ENCODE data around the gene SEZ6.

Gene SEZ6

GRCh38 chr17:28917029-28917428, 88.8 kb downstream of the SEZ6 start:
- DNase-seq (ENCODE audit: low read depth), result no peak
- H3K4me3 ChIP-seq (ENCODE audit: low read depth, low read length), result no peak overlapping the region
- TF ChIP-seq, protein P1, sequence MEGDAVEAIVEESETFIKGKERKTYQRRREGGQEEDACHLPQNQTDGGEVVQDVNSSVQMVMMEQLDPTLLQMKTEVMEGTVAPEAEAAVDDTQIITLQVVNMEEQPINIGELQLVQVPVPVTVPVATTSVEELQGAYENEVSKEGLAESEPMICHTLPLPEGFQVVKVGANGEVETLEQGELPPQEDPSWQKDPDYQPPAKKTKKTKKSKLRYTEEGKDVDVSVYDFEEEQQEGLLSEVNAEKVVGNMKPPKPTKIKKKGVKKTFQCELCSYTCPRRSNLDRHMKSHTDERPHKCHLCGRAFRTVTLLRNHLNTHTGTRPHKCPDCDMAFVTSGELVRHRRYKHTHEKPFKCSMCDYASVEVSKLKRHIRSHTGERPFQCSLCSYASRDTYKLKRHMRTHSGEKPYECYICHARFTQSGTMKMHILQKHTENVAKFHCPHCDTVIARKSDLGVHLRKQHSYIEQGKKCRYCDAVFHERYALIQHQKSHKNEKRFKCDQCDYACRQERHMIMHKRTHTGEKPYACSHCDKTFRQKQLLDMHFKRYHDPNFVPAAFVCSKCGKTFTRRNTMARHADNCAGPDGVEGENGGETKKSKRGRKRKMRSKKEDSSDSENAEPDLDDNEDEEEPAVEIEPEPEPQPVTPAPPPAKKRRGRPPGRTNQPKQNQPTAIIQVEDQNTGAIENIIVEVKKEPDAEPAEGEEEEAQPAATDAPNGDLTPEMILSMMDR (IDR thresholded peaks at IDR 0.05; ENCODE audit: insufficient read depth, low read depth, low read length, missing control alignments), result no peak

DNA sequence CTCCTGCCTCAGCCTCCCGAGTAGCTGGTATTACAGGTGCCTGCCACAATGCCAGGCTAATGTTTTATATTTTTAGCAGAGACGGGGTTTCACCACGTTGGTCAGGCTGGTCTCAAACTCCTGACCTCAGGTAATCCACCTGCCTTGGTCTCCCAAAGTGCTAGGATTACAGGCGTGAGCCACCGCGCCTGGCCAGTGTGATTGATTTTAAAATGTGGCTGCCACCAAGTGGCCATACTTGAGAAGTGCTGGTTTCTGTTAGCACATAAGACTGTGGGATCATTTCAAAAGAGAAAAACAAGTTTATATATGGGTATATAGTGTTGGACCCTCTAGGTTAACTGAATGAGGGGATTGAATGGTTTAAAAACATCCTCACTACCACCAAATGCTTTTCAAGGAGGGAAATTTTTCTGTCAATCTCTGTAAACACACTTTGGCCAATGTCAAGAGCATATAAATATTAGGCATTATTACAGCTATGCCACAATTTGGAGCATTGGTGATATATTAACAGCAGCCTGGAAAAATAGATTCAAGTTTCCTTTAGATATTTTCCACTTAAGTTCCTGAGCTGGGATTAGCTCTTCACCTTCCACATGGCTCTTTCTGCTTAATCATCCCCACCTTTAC, 89.4 kb downstream of the SEZ6 start:
- DNase-seq (ENCODE audit: low read depth), result peak; percentile 64
- TF ChIP-seq, protein P1 (IDR thresholded peaks at IDR 0.05; ENCODE audit: insufficient read depth, low read depth, low read length, missing control alignments), result peak; percentile 58

DNA sequence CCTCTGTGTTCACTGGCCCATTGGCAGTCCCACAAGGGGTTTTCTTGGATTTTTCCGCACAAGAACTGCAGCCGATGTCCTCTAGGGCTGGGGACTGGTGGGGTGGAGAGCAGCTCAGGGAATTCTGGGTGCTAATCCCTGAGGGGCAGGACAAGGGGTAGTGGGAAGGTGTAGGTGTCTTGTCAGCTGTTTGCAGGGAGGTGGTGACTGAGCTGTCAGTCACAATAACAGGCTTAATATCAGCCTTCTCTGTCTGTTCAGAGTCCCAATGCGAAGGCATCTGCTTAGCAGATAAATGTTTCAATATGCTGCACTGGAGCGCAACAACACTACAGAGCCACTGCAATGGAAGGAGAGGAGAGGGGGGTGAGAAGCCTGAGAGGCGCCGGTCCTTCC, 92.9 kb downstream of the SEZ6 start:
- no peak for DNase-seq (ENCODE audit: low read depth)
- TF ChIP-seq, protein P1 (IDR thresholded peaks at IDR 0.05; ENCODE audit: insufficient read depth, low read depth, low read length, missing control alignments), result no peak
- no peak overlapping the region for H3K4me3 ChIP-seq (ENCODE audit: low read depth, low read length)

More for the DNA sequence above, 89.4 kb downstream of the SEZ6 start:
- H3K4me3 ChIP-seq (ENCODE audit: low read depth, low read length), result no peak overlapping the region

GRCh38 chr17:28912281-28912937, 93.4 kb downstream of the SEZ6 start:
- no peak for DNase-seq (ENCODE audit: low read depth)

GRCh38 chr17:28911411-28912045, 94.3 kb downstream of the SEZ6 start:
- no peak overlapping the region for H3K4me3 ChIP-seq (ENCODE audit: low read depth, low read length)
- no peak for DNase-seq (ENCODE audit: low read depth)
- TF ChIP-seq, protein P1 (IDR thresholded peaks at IDR 0.05; ENCODE audit: insufficient read depth, low read depth, low read length, missing control alignments), result no peak

More at GRCh38 chr17:28912281-28912937, 93.4 kb downstream of the SEZ6 start:
- TF ChIP-seq, protein P1 (IDR thresholded peaks at IDR 0.05; ENCODE audit: insufficient read depth, low read depth, low read length, missing control alignments), result peak; percentile 16
- no peak overlapping the region for H3K4me3 ChIP-seq (ENCODE audit: low read depth, low read length)

GRCh38 chr17:28910534-28910933, 95.3 kb downstream of the SEZ6 start:
- no peak overlapping the region for H3K4me3 ChIP-seq (ENCODE audit: low read depth, low read length)
- TF ChIP-seq, protein P1 (IDR thresholded peaks at IDR 0.05; ENCODE audit: insufficient read depth, low read depth, low read length, missing control alignments), result no peak

More at GRCh38 chr17:28910534-28910933, 95.3 kb downstream of the SEZ6 start:
- no peak for DNase-seq (ENCODE audit: low read depth)
